KOPT-K1 (cell line): ENCODE data around the gene DNASE1L2.
"Not testable (repeated sequence)": the region's sequence is repeated elsewhere in the genome, so short reads cannot be mapped to it uniquely, and the experiment has no call there.

ENCODE experiments used
- H3K27ac ChIP-seq: fragments of 200-600 bp; sonication (generic); 2 replicates; pipeline ENCODE4 v1.5.1; 2016; ENCODE audit warnings: antibody characterized with exemption, mild to moderate bottlenecking, low read depth, low read length; ENCODE audit not compliant: poor library complexity, severe bottlenecking
- H3K36me3 ChIP-seq: fragments of 200-600 bp; sonication (generic); 2 replicates; pipeline ENCODE4 v1.5.1; 2017; ENCODE audit warnings: antibody characterized with exemption, mild to moderate bottlenecking, low read length, moderate library complexity; ENCODE audit not compliant: insufficient read depth
- H3K9me3 ChIP-seq: fragments of 200-600 bp; sonication (generic); 2 replicates; pipeline ENCODE4 v1.5.1; 2017; ENCODE audit warnings: antibody characterized with exemption, low read length, mild to moderate bottlenecking; ENCODE audit not compliant: insufficient read depth, poor library complexity, severe bottlenecking

Gene DNASE1L2

GRCh38 chr16:2256531-2257140, 20.4 kb downstream of the DNASE1L2 start:
- H3K36me3 ChIP-seq, result peaks cover 100% of the 10 kb centered on the region
- H3K27ac ChIP-seq, result no peak overlapping the region
- H3K9me3 ChIP-seq, result no peaks in the 10 kb centered on the region

DNA sequence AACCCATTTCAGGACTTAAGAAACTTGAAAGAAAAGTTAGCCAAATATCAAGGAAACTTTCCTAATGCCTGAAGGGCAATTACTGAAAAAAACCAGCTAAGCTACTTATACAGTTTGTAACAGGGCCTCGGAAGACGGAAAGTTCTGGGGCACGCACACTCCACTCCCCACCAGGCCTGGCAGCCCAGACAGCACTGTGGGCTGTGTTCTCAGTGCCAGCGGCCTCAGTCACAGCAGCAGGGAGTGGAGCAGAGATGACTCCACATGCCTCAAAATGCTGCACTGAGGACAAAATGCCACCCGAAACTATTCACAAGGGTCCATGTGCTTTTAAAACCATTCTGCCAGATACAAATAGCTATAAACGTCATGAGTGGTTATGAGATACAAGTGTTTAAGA, 21.5 kb downstream of the DNASE1L2 start:
- H3K36me3 ChIP-seq, result peaks cover 100% of the 10 kb centered on the region
- no peak overlapping the region for H3K27ac ChIP-seq
- H3K9me3 ChIP-seq, result no peaks in the 10 kb centered on the region

DNA sequence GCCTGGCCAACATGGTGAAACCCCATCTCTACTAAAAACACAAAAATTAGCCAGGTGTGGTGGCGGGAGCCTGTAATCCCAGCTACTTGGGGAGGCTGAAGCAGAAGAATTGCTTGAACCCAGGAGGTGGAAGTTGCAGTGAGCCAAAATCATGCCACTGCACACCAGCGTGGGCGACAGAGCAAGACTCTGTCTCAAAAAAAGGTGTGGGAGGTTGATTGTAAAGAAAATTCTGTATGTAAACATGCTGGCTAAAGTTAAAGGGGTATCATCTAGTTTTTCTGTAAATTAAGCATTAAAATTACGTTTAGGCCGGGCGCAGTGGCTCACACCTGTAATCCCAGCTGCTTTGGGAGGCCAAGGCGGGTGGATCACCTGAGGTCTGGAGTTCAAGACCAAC, 22.3 kb downstream of the DNASE1L2 start:
- H3K27ac ChIP-seq, H3K9me3 ChIP-seq: not testable (repeated sequence)
- H3K36me3 ChIP-seq, result peaks cover 100% of the 10 kb centered on the region

- no peaks in the 10 kb centered on the region for H3K9me3 ChIP-seq
- no peak overlapping the region for H3K27ac ChIP-seq
Measured at GRCh38 chr16:2260250-2260649, 24.0 kb downstream of the DNASE1L2 start.

GRCh38 chr16:2263026-2263425, 26.8 kb downstream of the DNASE1L2 start:
- peaks cover 81% of the 10 kb centered on the region for H3K36me3 ChIP-seq
- not testable (repeated sequence) for H3K27ac ChIP-seq, H3K9me3 ChIP-seq

More at GRCh38 chr16:2260250-2260649, 24.0 kb downstream of the DNASE1L2 start:
- peaks cover 100% of the 10 kb centered on the region for H3K36me3 ChIP-seq

DNA sequence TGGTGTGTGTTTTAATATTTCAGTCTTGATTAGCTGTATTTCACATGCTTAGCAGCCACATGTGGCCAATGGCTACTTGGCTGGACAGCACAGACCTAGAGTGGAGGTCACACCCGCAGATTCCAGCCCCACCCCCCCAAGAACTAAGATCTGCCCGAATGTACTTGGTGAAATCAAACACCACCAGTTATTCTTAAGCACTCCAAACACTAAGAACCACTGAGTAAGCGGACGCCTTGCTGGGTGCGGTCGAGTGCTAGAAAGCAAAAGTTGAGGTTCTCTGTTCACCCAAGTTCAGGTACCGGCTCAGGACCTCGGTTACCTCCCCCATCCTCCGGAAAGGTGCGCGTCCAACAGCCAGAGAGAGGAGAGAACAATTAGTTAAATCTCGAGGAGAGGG, 30.6 kb downstream of the DNASE1L2 start:
- peaks cover 43% of the 10 kb centered on the region for H3K36me3 ChIP-seq
- not testable (repeated sequence) for H3K9me3 ChIP-seq
- peak overlapping the region; percentile 89 for H3K27ac ChIP-seq

DNA sequence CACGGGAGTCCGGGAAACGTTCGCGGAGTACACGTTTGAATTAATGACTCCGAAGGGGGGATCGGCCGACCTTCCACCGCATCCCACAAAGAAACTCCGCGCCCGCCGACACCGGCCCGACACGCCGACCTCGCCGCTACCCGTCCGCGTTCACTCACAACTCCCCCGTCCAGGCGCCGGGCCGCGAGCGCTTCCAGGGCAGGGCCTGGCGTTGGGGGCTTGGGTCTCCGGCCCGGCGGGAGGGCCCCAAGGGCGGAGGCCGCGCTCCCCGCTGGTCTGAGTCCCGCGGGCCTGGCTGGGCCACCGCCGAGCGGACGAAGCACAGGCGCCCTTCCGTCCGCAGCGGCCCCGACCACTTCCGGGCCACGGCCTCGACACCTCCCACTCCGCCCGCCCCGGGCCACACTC, 31.3 kb downstream of the DNASE1L2 start:
- peak overlapping the region; percentile 89 for H3K27ac ChIP-seq
- not testable (repeated sequence) for H3K9me3 ChIP-seq
- peaks cover 36% of the 10 kb centered on the region for H3K36me3 ChIP-seq

GRCh38 chr16:2267913-2268666, 31.8 kb downstream of the DNASE1L2 start, which contains the start of gene RNPS1:
Gene RNPS1, minus strand, starts transcription at chr16:2268126. Its CDS starts 3,483 bp downstream, at chr16:2264643.
- Histone ChIP-seq H3K36me3 (peaks cover 30% of the 10 kb centered on the region), H3K9me3 (no peaks in the 10 kb centered on the region), H3K27ac (peak within 1 kb of the TSS; percentile 89)

GRCh38 chr16:2270070-2270462, 33.8 kb downstream of the DNASE1L2 start:
- Histone ChIP-seq H3K27ac (no peak overlapping the region), H3K36me3 (peaks cover 11% of the 10 kb centered on the region), H3K9me3 (no peaks in the 10 kb centered on the region)

DNA sequence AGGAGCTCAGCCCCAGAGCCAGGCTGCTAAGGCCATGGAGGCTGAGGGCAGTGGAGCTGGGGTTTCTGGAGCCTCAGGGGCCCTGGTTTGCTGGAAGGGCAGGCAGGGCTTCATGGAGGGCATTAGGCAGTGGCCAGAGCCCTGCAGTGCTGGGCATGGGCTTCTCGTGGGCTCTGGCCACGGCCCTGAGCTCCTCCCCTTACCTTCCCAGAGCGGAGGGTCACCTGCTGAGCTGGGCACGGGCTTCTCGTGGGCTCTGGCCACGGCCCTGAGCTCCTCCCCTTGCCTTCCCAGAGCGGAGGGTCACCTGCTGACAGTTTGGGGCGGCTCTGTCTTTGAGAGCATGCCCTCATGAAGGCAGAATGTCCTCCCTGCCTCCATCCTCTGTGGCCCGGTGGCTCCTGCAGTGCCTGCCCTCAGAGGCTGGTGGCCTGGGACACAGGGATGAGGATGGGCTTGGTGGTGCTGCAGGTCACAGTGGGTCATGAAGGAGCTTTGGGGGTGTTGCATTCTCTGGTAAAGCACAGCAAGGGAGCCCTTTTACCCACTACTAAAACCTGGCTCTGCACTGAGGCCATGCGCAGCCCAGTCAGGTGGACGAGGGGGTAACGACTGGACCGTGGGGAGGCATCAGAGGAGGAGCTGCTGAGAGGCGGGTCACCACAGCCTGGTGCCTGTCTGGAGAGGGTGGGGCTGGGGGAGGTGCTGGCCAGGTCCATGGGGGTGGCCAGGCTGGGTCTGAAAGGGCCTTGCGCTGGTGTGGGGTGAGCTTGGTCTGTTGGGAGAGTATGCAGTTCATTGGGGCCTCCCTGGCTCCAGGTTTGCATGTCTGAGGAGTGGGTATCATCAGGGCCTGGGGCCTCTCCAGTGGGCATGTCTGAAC, 34.6 kb downstream of the DNASE1L2 start:
- no peak overlapping the region for H3K27ac ChIP-seq
- no peaks in the 10 kb centered on the region for H3K9me3 ChIP-seq
- H3K36me3 ChIP-seq, result peaks cover 3% of the 10 kb centered on the region

GRCh38 chr16:2271848-2272461, 35.7 kb downstream of the DNASE1L2 start:
- Histone ChIP-seq H3K36me3 (no peaks in the 10 kb centered on the region), H3K9me3 (no peaks in the 10 kb centered on the region), H3K27ac (no peak overlapping the region)

DNA sequence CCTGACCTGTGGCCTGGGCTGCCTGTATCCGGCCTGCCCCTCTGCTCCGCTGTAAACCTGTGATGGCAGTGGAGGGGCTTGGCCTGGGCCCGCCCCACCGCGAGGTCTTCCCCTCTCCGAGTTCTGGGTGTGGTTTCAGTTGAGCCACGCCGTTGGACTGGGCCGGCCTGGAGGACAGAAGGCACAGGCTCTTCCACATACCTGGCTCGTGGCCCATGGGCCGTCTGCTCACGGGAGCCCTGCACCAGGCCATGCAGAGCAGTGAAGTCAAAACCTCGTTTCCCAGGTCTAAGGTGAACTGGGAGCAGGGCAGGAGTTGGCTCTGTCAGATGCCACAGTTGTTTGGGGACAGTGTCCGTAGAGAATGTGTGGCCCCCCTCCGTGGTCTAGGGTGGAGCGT, 37.2 kb downstream of the DNASE1L2 start:
- no peaks in the 10 kb centered on the region for H3K36me3 ChIP-seq
- H3K27ac ChIP-seq, result no peak overlapping the region

DNA sequence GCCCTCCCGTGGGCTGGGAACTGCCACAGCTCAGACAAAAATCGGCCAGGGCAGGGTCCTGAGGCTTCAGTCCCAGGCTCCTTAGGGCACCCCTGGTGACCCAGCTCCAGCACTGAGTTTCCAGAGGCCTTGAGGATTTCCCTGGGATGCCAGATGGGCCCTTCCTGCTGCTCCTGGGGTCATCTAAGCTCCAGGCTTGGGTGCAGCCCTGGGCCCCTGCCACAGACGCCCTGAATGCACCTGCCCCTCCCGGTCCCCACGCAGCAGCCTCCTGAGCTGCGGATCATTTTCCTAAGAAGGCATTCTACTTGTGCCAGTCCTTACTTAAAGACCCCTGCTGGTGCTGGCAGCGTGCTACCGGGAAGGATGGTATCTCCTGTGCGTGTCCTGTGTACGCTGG, 37.7 kb downstream of the DNASE1L2 start:
- Histone ChIP-seq H3K27ac (no peak overlapping the region), H3K36me3 (no peaks in the 10 kb centered on the region), H3K9me3 (no peaks in the 10 kb centered on the region)

More for the DNA sequence above, 37.2 kb downstream of the DNASE1L2 start:
- H3K9me3 ChIP-seq, result no peaks in the 10 kb centered on the region

- Histone ChIP-seq H3K27ac (no peak overlapping the region), H3K36me3 (no peaks in the 10 kb centered on the region), H3K9me3 (no peaks in the 10 kb centered on the region)
Measured at GRCh38 chr16:2275476-2276367, 39.5 kb downstream of the DNASE1L2 start.
